ENCODE measurements around the gene COL23A1.

The COL23A1 gene

GRCh38 chr5:178338126-178338749, 252.0 kb downstream of the COL23A1 start:
- no peak for DNase-seq (ENCODE audit: low read depth)

- DNase-seq (ENCODE audit: low read depth): no peak
These were observed 252.9 kb downstream of the COL23A1 start for GRCh38 chr5:178337334-178337741.

GRCh38 chr5:178336889-178337288, 253.3 kb downstream of the COL23A1 start:
- DNase-seq (ENCODE audit: low read depth): no peak

GRCh38 chr5:178335302-178336030, 254.7 kb downstream of the COL23A1 start:
- no peak for DNase-seq (ENCODE audit: low read depth)

- DNase-seq (ENCODE audit: low read depth): no peak
These were observed 255.3 kb downstream of the COL23A1 start for GRCh38 chr5:178334861-178335260.

GRCh38 chr5:178333821-178334481, 256.2 kb downstream of the COL23A1 start:
- DNase-seq (ENCODE audit: low read depth): no peak

GRCh38 chr5:178332210-178332641, 258.0 kb downstream of the COL23A1 start:
- DNase-seq (ENCODE audit: low read depth): no peak

GRCh38 chr5:178331491-178331996, 258.6 kb downstream of the COL23A1 start:
- DNase-seq (ENCODE audit: low read depth): no peak

GRCh38 chr5:178330791-178331404, 259.3 kb downstream of the COL23A1 start:
- DNase-seq (ENCODE audit: low read depth): no peak

- no peak for DNase-seq (ENCODE audit: low read depth)
These were observed 261.1 kb downstream of the COL23A1 start for GRCh38 chr5:178328826-178329730.

GRCh38 chr5:178327931-178328711, 262.1 kb downstream of the COL23A1 start:
- no peak for DNase-seq (ENCODE audit: low read depth)

- no peak for DNase-seq (ENCODE audit: low read depth)
These were observed 262.7 kb downstream of the COL23A1 start for GRCh38 chr5:178327446-178327845.

GRCh38 chr5:178326374-178326715, 263.8 kb downstream of the COL23A1 start:
- DNase-seq (ENCODE audit: low read depth): no peak

GRCh38 chr5:178325679-178326373, 264.4 kb downstream of the COL23A1 start:
- DNase-seq (ENCODE audit: low read depth): no peak

- no peak for DNase-seq (ENCODE audit: low read depth)
These were observed 264.9 kb downstream of the COL23A1 start for GRCh38 chr5:178325311-178325678.

GRCh38 chr5:178324481-178325310, 265.5 kb downstream of the COL23A1 start:
- DNase-seq (ENCODE audit: low read depth): no peak

GRCh38 chr5:178323961-178324360, 266.2 kb downstream of the COL23A1 start:
- no peak for DNase-seq (ENCODE audit: low read depth)

GRCh38 chr5:178323541-178323865, 266.7 kb downstream of the COL23A1 start:
- DNase-seq (ENCODE audit: low read depth): no peak

GRCh38 chr5:178322736-178323540, 267.3 kb downstream of the COL23A1 start:
- DNase-seq (ENCODE audit: low read depth): no peak

Measured in GM04503 (cell line).